Measurements from ENCODE around the gene TUT1.
"Not testable (repeated sequence)": the region's sequence is repeated elsewhere in the genome, so short reads cannot be mapped to it uniquely, and the experiment has no call there.

Gene TUT1

DNA sequence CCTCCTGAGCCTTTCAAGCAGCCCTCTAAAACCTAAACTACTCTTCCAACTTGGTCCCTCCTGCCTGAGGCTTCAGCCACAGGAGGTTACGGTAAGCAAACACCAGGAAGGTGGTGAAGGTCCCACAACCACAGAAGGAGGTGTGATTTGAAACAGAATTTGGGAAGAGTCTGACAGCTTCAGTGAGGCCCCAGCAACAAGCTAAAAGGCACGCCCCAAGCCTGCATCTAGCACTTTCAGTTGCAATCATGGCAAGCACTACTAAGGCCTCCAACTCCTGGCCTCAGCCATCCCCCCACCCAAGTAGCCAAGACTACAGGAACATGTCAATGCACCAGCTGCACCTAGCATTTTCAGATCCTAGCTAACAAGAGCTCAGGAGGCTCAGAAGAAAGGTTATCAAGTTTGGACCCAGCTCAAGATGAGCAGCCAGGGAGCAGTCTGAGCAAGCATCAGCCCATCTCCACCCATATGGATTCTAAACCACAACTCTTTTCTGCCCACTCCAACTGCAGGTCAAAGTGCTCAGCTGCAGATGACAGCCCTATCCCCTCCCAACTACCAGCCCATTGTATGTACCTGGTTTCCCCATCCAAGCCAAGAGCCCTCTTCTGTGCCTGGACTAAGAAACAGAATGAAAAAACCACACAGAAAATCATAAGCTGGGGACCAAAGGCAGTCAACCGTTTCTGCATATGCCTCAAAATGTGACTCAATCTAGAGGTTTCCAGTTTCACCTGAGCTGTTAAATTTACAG is 34.3 kb downstream of the TUT1 start:
- DNase-seq, result no peak

- peak in 51 of 58 donors; percentile 25 to 86 (median 58) for DNase-seq
These were observed 35.0 kb downstream of the TUT1 start for GRCh38 chr11:62556108-62556874.

GRCh38 chr11:62555464-62556107 is 35.7 kb downstream of the TUT1 start:
- DNase-seq, result peak in 1 of 58 donors; percentile 19

DNA sequence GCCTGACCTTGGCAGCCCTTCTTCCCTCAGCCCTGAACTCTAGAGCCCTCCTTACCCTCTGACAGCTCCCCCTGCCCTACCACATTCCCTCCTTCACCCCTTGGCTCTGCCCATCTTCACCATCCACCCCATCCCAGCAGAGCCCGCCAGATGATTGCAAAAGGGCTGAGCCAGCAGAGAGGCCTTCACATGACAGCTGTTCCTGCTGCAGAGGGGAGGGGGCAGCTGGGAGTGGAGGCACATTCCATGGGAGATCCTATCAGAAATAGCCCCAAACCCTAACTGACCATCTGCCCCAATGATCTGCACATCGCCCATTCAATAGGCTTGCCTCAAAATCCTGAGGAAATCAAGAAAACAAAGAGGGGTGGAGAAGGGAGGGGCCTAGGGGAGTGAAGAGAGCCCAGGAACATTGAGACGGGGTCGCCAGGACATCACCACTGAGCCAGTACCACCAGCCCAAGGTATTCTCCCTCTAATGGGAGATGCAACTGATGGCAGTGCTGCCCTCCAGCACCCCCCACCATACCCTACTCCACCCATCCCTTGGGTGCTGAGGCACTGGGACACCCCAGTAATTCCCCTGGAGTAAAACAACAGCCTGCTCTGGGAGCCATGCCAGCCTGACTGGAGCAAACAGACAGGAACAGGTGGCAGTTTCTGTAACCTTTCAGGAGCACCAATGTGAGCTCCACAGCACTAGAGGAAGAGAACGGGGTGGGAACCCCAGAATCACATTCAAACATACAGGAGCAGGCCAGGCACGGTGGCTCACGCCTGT is 36.7 kb downstream of the TUT1 start:
- no peak for DNase-seq

- DNase-seq, result no peak
These were observed 37.4 kb downstream of the TUT1 start for GRCh38 chr11:62553839-62554361.

GRCh38 chr11:62553080-62553838 is 38.1 kb downstream of the TUT1 start:
- peak in 13 of 58 donors; percentile 14 to 71 (median 33) for DNase-seq

DNA sequence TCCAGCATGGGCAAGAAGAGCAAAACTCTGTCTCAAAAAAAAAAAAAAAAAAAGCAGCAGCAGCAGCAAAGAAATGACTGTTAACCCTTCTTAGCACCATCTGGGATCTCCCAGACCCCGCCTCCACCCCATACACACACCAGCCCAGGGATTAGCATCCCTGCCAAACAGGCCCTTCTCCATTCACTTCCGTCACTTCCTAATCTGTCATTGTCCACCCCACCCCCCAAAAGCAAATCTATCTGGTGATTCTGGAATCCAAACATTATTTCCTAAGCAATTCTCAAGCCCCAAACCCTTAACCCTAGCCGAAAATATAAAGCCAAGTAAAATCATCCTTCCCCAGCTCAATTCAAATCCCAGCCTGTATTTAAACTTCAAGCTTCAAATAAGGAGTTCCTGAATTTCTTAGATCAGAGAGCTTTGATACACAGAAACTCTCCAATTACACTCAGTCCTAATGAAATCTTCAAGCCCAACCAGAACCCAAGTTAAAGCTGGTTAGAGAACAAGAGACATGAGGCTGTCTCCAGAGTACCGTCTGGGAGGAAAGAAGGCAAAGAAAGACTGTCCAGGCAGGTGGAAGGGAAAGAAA is 38.7 kb downstream of the TUT1 start:
- DNase-seq, result no peak

DNA sequence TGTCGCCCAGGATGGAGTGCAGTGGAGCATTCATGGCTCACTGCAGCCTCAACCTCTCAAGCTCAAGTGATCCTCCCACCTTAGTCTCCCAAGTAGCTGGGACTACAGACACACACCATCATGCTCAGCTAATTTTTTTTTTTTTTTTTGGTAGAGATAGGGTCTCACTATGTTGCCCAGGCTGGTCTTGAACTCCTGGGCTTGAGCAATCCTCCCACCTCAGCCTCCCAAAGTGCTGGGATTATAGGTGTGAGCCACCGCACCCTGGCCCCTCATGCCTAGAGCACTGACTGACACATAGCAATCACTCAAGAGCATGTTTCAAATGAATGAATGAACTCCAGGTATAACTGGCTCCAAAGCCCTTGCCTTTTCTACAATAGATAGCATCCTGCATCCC is 40.8 kb downstream of the TUT1 start:
- not testable (repeated sequence) for DNase-seq

GRCh38 chr11:62548545-62549335 is 42.6 kb downstream of the TUT1 start:
- DNase-seq, result no peak

GRCh38 chr11:62547691-62548281 is 43.5 kb downstream of the TUT1 start:
- DNase-seq, result no peak

DNA sequence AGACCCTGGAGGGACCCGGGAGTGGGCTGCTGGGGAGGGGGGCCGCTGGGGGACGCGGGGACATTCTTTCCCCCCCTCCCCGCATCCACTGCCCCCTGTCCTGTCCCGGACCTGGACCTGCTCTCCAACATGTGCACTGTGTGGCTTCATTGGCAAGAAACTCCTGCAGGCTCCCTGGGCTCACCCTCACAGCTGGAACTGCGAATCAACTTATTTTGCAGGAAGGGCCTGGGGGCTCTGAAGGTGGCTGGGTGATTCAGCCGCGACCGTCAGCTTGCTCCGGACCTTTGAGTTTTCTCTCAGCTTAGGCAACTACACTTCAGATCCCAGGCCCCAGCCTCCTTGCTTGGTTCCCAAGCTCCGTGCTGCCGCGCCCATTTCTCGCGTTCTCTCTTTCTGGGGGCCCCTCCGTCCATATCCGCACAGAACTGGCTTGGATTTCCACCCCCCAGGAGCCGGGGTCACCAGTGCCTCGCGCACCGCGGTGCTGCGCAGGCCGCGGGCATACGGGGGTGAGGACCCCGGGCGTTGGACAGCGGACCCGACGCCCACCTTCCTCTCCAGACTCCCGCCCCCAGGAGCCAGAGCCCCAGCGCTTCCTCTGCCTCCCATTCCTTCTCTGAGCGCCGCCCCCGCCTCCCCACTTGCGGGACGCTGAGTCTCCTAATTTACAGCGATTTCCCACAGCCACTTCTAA is 44.2 kb downstream of the TUT1 start:
- DNase-seq, result no peak

DNA sequence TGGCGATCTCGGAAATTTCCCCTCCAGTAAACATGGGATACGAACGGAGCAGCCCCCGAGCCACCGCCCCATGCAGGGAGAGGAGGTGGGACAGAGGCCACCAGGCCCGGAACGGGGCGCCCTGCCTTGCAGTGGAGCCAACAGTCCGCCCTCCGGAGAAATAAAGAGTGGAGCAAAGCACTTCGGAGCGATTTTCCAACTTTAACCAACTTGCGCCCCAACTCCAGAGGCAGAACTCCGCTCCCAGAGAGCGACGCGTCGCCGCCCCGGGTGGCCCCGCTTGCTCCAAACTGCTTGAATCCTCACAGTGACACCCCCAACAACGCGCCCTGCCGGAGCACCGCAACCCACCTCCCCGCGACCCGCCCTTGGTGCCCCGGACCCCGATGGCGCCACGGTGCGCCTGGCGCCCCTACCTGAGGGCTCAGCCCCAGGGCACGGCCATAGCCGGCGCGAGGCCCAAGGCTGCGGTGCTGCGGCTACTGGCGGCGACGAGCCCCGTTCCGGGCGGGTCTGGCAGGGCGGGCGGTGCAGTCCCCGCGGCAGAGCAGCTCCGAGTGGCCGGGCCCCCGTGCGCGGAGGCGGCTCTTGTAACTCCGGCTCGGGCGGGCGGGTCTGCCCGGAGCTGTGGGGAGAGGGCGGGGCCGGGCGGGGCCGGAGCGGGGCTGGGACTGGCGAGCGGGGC is 44.9 kb downstream of the TUT1 start, which contains the start of gene AHNAK:
TSS of gene AHNAK (minus strand) at position 563 of the 685 bp plus-strand sequence. CDS start 10,708 bp downstream, outside the sequence.
- peak in 16 of 58 donors; percentile 15 to 66 (median 32) for DNase-seq

- DNase-seq, result peak in 34 of 58 donors; percentile 17 to 80 (median 42)
These were observed 45.7 kb downstream of the TUT1 start for GRCh38 chr11:62545437-62546243.

GRCh38 chr11:62544581-62545436 is 46.5 kb downstream of the TUT1 start:
- no peak for DNase-seq
